Activated CD8-positive, alpha-beta T cell treated with anti-CD3 and anti-CD28 coated beads for 36 hours (primary cell): Measurements from ENCODE around the gene RASGRP2. TPM values are rescaled to one million over a fixed set of nuclear protein-coding genes. Genes with fewer than 3 reads are reported as not detected.

ENCODE experiments used
- ATAC-seq: fragments of 200-7000 bp; cut with Tn5 transposase; one replicate; pipeline ENCODE4 v1.10.0; 2021; ENCODE audit warnings: mild to moderate bottlenecking, moderate library complexity
- CTCF ChIA-PET: fragments of 350-600 bp; sonication (Branson Sonifier 250); formaldehyde crosslinking; loops from one replicate; lab custom pipeline; 2021; ENCODE audit warnings: antibody characterized with exemption; lab: Charles Lee
- POLR2A ChIA-PET: fragments of 350-600 bp; sonication (Branson Sonifier 250); formaldehyde crosslinking; loops from one replicate; lab custom pipeline; 2021; ENCODE audit warnings: antibody characterized with exemption; lab: Charles Lee
- DNase-seq: peaks from one replicate; pipeline ENCODE4 v3.0.0-alpha.2; 2020
- H3K27ac Mint-ChIP-seq: one replicate; pipeline ENCODE4 v1.8.0; 2021; ENCODE audit warnings: mild to moderate bottlenecking, mixed read lengths
- H3K27me3 Mint-ChIP-seq: one replicate; pipeline ENCODE4 v1.8.0; 2021; ENCODE audit warnings: mixed read lengths
- H3K36me3 Mint-ChIP-seq: one replicate; pipeline ENCODE4 v1.8.0; 2021; ENCODE audit warnings: low read depth, mixed read lengths
- H3K4me1 Mint-ChIP-seq: one replicate; pipeline ENCODE4 v1.8.0; 2021; ENCODE audit warnings: low read depth, mixed read lengths
- H3K4me3 Mint-ChIP-seq: one replicate; pipeline ENCODE4 v1.8.0; 2021; ENCODE audit warnings: mild to moderate bottlenecking, moderate library complexity, mixed read lengths
- H3K9me3 Mint-ChIP-seq: one replicate; pipeline ENCODE4 v1.8.0; 2021; ENCODE audit warnings: mixed read lengths
- intact Hi-C: fragments of 100-400 bp; cut with micrococcal nuclease; formaldehyde crosslinking; loops from one replicate; pipeline ENCODE4 v1.10.0; 2022
- total RNA-seq, 2 experiments: library from RNA; stranded (reverse); gene quantifications; one replicate each; pipeline ENCODE4 v1.2.3, GENCODE V29; 2021
- TF ChIP-seq, protein P1 (sequence below): fragments of 200-600 bp; IDR thresholded peaks from one replicate; pipeline ENCODE4 v1.8.0; 2022; ENCODE audit warnings: antibody characterized with exemption, mild to moderate bottlenecking

The RASGRP2 gene
- total RNA-seq, 2 experiments from 2014 or later: 7.8 to 8.2 TPM

DNA sequence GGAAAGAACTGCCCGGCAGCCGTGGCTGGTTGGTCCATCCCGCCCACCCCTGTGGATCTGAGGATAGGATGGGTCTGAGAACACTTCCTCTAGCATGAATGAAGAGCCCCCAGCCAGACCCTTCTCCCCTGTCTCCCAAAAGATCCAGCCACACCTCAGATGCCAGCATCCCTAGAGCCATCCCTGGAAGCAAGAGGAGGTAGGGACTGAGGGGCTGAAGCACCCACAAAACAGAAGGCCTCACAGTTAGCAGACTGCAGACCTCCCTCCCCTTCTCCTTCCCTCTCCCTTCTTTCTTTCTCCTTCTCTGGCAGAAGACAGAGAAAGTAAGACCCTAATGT, 22.6 kb downstream of the RASGRP2 start:
- DNase-seq (no peak), ATAC-seq (no peak)
- Mint-ChIP-seq H3K36me3 (no peaks in the 10 kb centered on the region), H3K27me3 (peaks cover 24% of the 10 kb centered on the region), H3K4me3 (no peak overlapping the region), H3K4me1 (peaks cover 18% of the 10 kb centered on the region), H3K27ac (no peak overlapping the region), H3K9me3 (no peaks in the 10 kb centered on the region)
- ChIA-PET CTCF (interaction anchor here (1.2 kb wide), 1 partner anchor 33 kb away, joined by 7 read pairs; no protein-coding TSS in a partner anchor), POLR2A (interaction anchor here (1.1 kb wide), 1 partner anchor 17 kb away, joined by 5 read pairs; no protein-coding TSS in a partner anchor)
- TF ChIP-seq, protein P1, sequence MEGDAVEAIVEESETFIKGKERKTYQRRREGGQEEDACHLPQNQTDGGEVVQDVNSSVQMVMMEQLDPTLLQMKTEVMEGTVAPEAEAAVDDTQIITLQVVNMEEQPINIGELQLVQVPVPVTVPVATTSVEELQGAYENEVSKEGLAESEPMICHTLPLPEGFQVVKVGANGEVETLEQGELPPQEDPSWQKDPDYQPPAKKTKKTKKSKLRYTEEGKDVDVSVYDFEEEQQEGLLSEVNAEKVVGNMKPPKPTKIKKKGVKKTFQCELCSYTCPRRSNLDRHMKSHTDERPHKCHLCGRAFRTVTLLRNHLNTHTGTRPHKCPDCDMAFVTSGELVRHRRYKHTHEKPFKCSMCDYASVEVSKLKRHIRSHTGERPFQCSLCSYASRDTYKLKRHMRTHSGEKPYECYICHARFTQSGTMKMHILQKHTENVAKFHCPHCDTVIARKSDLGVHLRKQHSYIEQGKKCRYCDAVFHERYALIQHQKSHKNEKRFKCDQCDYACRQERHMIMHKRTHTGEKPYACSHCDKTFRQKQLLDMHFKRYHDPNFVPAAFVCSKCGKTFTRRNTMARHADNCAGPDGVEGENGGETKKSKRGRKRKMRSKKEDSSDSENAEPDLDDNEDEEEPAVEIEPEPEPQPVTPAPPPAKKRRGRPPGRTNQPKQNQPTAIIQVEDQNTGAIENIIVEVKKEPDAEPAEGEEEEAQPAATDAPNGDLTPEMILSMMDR: no peak
- intact Hi-C loops: loop anchor here (5.0 kb wide), 1 partner anchor 34 kb away; no protein-coding TSS in a partner anchor

- ChIA-PET POLR2A (no interaction called here), CTCF (no interaction called here)
- Mint-ChIP-seq H3K9me3 (no peaks in the 10 kb centered on the region), H3K36me3 (no peaks in the 10 kb centered on the region), H3K4me3 (no peak overlapping the region), H3K4me1 (peaks cover 18% of the 10 kb centered on the region), H3K27ac (no peak overlapping the region), H3K27me3 (peaks cover 29% of the 10 kb centered on the region)
- TF ChIP-seq, protein P1: no peak
- intact Hi-C loops: loop anchor here (5.0 kb wide), 1 partner anchor 33 kb away; no protein-coding TSS in a partner anchor
- ATAC-seq (no peak), DNase-seq (no peak)
These were observed 23.1 kb downstream of the RASGRP2 start for GRCh38 chr11:64720640-64721358.

GRCh38 chr11:64720167-64720566, 23.8 kb downstream of the RASGRP2 start:
- DNase-seq (no peak), ATAC-seq (no peak)
- Mint-ChIP-seq H3K4me1 (peaks cover 14% of the 10 kb centered on the region), H3K27me3 (peaks cover 33% of the 10 kb centered on the region), H3K27ac (no peak overlapping the region), H3K4me3 (no peak overlapping the region), H3K9me3 (no peaks in the 10 kb centered on the region), H3K36me3 (no peaks in the 10 kb centered on the region)
- ChIA-PET POLR2A (no interaction called here), CTCF (no interaction called here)
- TF ChIP-seq, protein P1: no peak
- intact Hi-C loops: loop anchor here (5.0 kb wide), 1 partner anchor 33 kb away; no protein-coding TSS in a partner anchor

GRCh38 chr11:64719406-64719805, 24.5 kb downstream of the RASGRP2 start:
- H3K9me3 Mint-ChIP-seq: no peaks in the 10 kb centered on the region
- peaks cover 9% of the 10 kb centered on the region for H3K4me1 Mint-ChIP-seq
- H3K27ac Mint-ChIP-seq: no peak overlapping the region
- ATAC-seq: no peak
- no peaks in the 10 kb centered on the region for H3K36me3 Mint-ChIP-seq
- DNase-seq: no peak
- ChIA-PET CTCF (interaction anchor here (1.0 to 2.2 kb wide), 4 partner anchors 22 to 270 kb away, joined by 3 to 13 read pairs (median 3); partner anchors contain the start of gene RASGRP2), POLR2A (no interaction called here)
- H3K27me3 Mint-ChIP-seq: peaks cover 40% of the 10 kb centered on the region
- intact Hi-C loops: no loop called here
- TF ChIP-seq, protein P1: no peak
- H3K4me3 Mint-ChIP-seq: no peak overlapping the region

DNA sequence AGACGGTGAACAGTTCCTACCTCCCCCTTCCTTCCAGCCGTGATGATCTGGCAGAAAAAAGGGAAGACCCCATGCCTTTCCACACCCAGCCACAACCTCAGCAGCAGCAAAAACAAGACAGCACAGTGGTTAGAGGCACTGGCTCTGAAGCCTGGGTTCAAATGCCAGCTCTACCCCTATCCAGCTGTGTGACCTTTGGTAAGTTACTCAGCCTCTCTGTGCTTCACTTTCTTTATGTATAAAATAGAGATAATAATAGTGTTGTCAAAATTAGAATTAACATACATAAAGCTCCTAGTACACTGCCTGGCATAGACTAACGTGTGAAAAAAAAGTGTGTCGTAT, 25.2 kb downstream of the RASGRP2 start:
- Mint-ChIP-seq H3K9me3 (no peaks in the 10 kb centered on the region), H3K36me3 (no peaks in the 10 kb centered on the region), H3K27ac (no peak overlapping the region), H3K4me3 (no peak overlapping the region), H3K27me3 (peaks cover 47% of the 10 kb centered on the region), H3K4me1 (peaks cover 3% of the 10 kb centered on the region)
- TF ChIP-seq, protein P1: no peak
- intact Hi-C loops: no loop called here
- ChIA-PET POLR2A (no interaction called here), CTCF (interaction anchor here (1.0 to 2.2 kb wide), 4 partner anchors 23 to 269 kb away, joined by 3 to 13 read pairs (median 3); partner anchors contain the start of gene RASGRP2)
- DNase-seq: no peak
- no peak for ATAC-seq
